Brain microvascular endothelial cell (primary cell): ENCODE measurements around the gene MCTP2.

Experiments
- DNase-seq: peaks from one replicate; pipeline ENCODE4 v3.0.0-alpha.2; 2020
- H3K27ac ChIP-seq: fragments of 250-450 bp; sonication (Bioruptor Pico); 2 replicates; pipeline ENCODE4 v1.5.1; 2020; ENCODE audit warnings: mild to moderate bottlenecking, moderate library complexity
- H3K27me3 ChIP-seq: fragments of 250-450 bp; sonication (Bioruptor Pico); replicated peaks from 2 replicates; pipeline ENCODE4 v1.5.1; 2020; ENCODE audit warnings: mild to moderate bottlenecking
- H3K36me3 ChIP-seq: fragments of 250-450 bp; sonication (Bioruptor Pico); replicated peaks from 2 replicates; pipeline ENCODE4 v1.5.1; 2020; ENCODE audit warnings: mild to moderate bottlenecking
- H3K4me3 ChIP-seq: 2 replicates; pipeline ENCODE4 v1.5.1; 2011; ENCODE audit warnings: low read depth, mild to moderate bottlenecking, control low read depth, low read length, moderate library complexity
- CTCF ChIP-seq: IDR thresholded peaks from 2 replicates; pipeline ENCODE4 v1.5.1; 2011; ENCODE audit warnings: low read depth, mild to moderate bottlenecking, moderate library complexity, low read length, control low read depth, inconsistent platforms; ENCODE audit errors: missing control alignments
- in situ Hi-C: cut with HindIII; loops from 2 replicates; pipeline ENCODE4 v1.10.0; 2017; ENCODE audit warnings: low sequenced_read_pairs, low pct_ligation_motif_present

The MCTP2 gene

GRCh38 chr15:94522125-94522524 lies 290.8 kb downstream of the MCTP2 start:
- TF ChIP-seq CTCF, result no peak
- Histone ChIP-seq H3K36me3 (no peaks in the 10 kb centered on the region), H3K4me3 (no peak overlapping the region), H3K27ac (no peak overlapping the region), H3K27me3 (no peaks in the 10 kb centered on the region)
- DNase-seq, result no peak
- in situ Hi-C loops, result no loop called here

DNA sequence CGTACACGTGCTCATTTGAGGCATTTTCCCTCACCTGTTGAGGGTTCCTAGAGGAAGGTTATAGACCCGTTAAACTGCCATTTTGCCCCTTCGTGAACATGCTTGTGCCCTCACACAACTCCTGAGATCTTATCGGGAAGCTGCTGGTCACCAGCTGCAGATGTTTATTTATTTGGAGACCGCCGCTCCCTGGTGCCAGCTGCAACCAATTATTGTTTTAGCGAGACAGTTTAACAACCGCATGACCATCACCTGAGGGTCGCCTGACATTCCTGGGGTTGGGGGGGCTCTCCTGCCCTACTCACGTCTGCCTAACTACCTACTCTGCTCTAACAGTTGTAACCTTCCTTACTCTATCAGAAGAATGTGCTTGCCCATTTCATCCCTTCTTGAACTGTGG lies 292.5 kb downstream of the MCTP2 start:
- no peak for TF ChIP-seq CTCF
- Histone ChIP-seq H3K36me3 (no peaks in the 10 kb centered on the region), H3K27ac (no peak overlapping the region), H3K4me3 (no peak overlapping the region), H3K27me3 (no peaks in the 10 kb centered on the region)
- DNase-seq, result no peak
- in situ Hi-C loops, result no loop called here

GRCh38 chr15:94524565-94524964 lies 293.2 kb downstream of the MCTP2 start:
- no peaks in the 10 kb centered on the region for H3K36me3 ChIP-seq
- H3K27me3 ChIP-seq, result no peaks in the 10 kb centered on the region
- no peak overlapping the region for H3K27ac ChIP-seq
- H3K4me3 ChIP-seq, result no peak overlapping the region
- no peak for DNase-seq
- no peak for TF ChIP-seq CTCF
- in situ Hi-C loops, result no loop called here

DNA sequence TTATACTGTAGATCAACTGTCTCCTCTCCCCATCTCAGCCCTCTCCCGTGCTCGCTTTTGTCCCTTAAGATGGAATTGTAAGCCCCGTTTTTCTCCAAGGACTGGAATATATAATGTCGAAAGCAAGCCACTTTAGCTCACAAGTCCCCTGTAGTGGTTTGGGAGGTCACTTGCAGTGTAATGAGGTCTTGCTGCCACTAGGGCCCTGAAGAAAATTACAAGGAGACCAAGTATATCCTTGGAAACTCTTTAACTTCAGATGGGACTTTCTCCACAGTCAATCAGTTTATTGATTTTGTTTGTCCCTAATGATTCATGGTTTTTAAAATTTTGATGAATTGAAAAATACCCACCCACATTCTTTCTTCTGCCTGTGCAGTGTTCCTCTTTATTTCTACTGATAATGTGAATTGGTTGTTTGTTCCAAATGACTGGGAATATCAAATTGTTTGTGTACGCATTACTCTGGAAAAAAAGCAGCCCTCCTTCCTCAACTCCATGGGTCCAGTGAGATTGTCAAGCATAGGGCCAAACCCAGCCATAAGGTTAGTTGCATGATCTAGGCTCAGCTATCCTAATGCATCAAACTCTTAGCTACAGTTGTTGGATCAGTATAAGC lies 294.8 kb downstream of the MCTP2 start:
- Histone ChIP-seq H3K27me3 (no peaks in the 10 kb centered on the region), H3K4me3 (no peak overlapping the region), H3K27ac (no peak overlapping the region), H3K36me3 (no peaks in the 10 kb centered on the region)
- peak; percentile 1 for DNase-seq
- TF ChIP-seq CTCF, result peak; percentile 24
- in situ Hi-C loops, result no loop called here

DNA sequence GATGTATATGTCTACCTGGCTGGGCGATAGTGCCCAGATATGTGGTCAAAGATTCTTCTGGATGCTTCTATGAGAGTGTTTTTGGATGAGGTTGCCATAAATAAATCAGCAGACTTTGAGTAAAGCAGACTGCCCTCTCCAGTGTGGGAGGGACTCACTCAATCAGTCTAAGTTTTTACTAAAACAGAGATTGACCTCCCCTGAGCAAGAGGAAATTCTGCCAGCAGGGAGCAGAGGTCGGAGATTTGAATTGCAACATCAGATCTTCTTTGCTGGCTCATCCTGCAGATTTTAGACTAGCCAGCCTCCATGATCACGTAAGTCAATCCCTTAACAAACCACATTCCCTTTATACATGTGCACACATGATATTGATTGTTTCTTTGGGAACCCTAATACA lies 300.9 kb downstream of the MCTP2 start:
- Histone ChIP-seq H3K4me3 (no peak overlapping the region), H3K27ac (no peak overlapping the region), H3K36me3 (no peaks in the 10 kb centered on the region), H3K27me3 (no peaks in the 10 kb centered on the region)
- no peak for DNase-seq
- no peak for TF ChIP-seq CTCF
- in situ Hi-C loops, result no loop called here
